KMS-11 (cell line): ENCODE results near the gene ZNF548.

ENCODE experiments used
- H2AFZ ChIP-seq: fragments of 200-600 bp; sonication (generic); 2 replicates; pipeline ENCODE4 v1.6.1; 2016; ENCODE audit warnings: antibody characterized with exemption, mixed run types, low read depth
- H3K27ac ChIP-seq: fragments of 200-600 bp; sonication (generic); 2 replicates; pipeline ENCODE4 v1.6.1; 2016; ENCODE audit warnings: mild to moderate bottlenecking, mixed run types
- H3K27me3 ChIP-seq: fragments of 200-600 bp; sonication (generic); 2 replicates; pipeline ENCODE4 v1.6.1; 2017; ENCODE audit warnings: mild to moderate bottlenecking, low read depth, mixed run types, moderate library complexity; ENCODE audit not compliant: insufficient read depth
- H3K36me3 ChIP-seq: fragments of 200-600 bp; sonication (generic); 2 replicates; pipeline ENCODE4 v1.6.1; 2017; ENCODE audit warnings: mild to moderate bottlenecking, mixed run types; ENCODE audit not compliant: insufficient read depth
- H3K4me1 ChIP-seq: fragments of 200-600 bp; sonication (generic); 2 replicates; pipeline ENCODE4 v1.6.1; 2016; ENCODE audit warnings: mild to moderate bottlenecking, low read depth, mixed run types; ENCODE audit not compliant: poor library complexity, severe bottlenecking
- H3K4me2 ChIP-seq: fragments of 200-600 bp; sonication (generic); 2 replicates; pipeline ENCODE4 v1.7.0; 2016; ENCODE audit warnings: mild to moderate bottlenecking, mixed run types
- H3K4me3 ChIP-seq: fragments of 200-600 bp; sonication (generic); IDR thresholded peaks from 2 replicates; pipeline ENCODE4 v1.6.1; 2017; ENCODE audit warnings: low read depth, low read length, mixed read lengths; ENCODE audit not compliant: insufficient read depth
- H3K79me2 ChIP-seq: fragments of 200-600 bp; sonication (generic); 2 replicates; pipeline ENCODE4 v1.6.1; 2016; ENCODE audit warnings: low read depth, mixed run types; ENCODE audit not compliant: insufficient read depth
- H3K9ac ChIP-seq: fragments of 200-600 bp; sonication (generic); 2 replicates; pipeline ENCODE4 v1.6.1; 2016; ENCODE audit warnings: mild to moderate bottlenecking, mixed run types
- H4K20me1 ChIP-seq: fragments of 200-600 bp; sonication (generic); 2 replicates; pipeline ENCODE4 v1.6.1; 2016; ENCODE audit warnings: mild to moderate bottlenecking, mixed run types; ENCODE audit not compliant: insufficient read depth
- TF ChIP-seq, protein P1 (sequence below): fragments of 200-600 bp; sonication (generic); conservative IDR thresholded peaks from 2 replicates; pipeline ENCODE4 v1.6.1; 2017; ENCODE audit warnings: low read depth, mild to moderate bottlenecking, antibody characterized with exemption, low read length, moderate library complexity, mixed read lengths

ZNF548 gene

DNA sequence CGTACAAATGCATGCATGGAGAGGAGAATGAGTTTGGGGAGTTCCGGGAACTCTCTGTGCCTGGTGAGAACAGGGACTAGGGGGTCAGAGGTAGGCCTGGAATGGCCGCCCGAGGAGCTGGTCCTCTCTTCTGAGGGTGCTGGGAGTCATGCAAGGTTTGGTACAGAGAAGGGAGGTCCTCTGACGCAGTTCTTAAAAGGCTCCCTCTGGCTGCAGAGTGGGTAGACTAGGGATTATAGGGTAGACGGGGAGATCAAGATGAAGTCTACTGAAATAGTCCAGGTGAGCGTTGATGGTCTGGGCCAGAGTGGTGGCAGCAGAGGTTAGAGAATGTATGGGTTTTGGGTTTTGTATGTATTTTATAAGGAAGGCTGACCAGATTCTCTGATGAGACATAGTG, 37.8 kb upstream of the ZNF548 start:
- H3K79me2 ChIP-seq, result no peaks in the 10 kb centered on the region; the same call in 1 of the 2 replicates
- TF ChIP-seq, protein P1, sequence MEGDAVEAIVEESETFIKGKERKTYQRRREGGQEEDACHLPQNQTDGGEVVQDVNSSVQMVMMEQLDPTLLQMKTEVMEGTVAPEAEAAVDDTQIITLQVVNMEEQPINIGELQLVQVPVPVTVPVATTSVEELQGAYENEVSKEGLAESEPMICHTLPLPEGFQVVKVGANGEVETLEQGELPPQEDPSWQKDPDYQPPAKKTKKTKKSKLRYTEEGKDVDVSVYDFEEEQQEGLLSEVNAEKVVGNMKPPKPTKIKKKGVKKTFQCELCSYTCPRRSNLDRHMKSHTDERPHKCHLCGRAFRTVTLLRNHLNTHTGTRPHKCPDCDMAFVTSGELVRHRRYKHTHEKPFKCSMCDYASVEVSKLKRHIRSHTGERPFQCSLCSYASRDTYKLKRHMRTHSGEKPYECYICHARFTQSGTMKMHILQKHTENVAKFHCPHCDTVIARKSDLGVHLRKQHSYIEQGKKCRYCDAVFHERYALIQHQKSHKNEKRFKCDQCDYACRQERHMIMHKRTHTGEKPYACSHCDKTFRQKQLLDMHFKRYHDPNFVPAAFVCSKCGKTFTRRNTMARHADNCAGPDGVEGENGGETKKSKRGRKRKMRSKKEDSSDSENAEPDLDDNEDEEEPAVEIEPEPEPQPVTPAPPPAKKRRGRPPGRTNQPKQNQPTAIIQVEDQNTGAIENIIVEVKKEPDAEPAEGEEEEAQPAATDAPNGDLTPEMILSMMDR, result no peak
- H3K27me3 ChIP-seq, result no peaks in the 10 kb centered on the region
- no peak overlapping the region for H3K27ac ChIP-seq
- no peak overlapping the region for H3K4me3 ChIP-seq
- peak overlapping the region; percentile 43 for H3K4me2 ChIP-seq
- no peaks in the 10 kb centered on the region; the same call in 1 of the 2 replicates for H3K36me3 ChIP-seq
- H2AFZ ChIP-seq, result peak overlapping the region; percentile 92
- no peaks in the 10 kb centered on the region for H4K20me1 ChIP-seq
- no peak overlapping the region for H3K9ac ChIP-seq
- H3K4me1 ChIP-seq, result peaks cover 5% of the 10 kb centered on the region

DNA sequence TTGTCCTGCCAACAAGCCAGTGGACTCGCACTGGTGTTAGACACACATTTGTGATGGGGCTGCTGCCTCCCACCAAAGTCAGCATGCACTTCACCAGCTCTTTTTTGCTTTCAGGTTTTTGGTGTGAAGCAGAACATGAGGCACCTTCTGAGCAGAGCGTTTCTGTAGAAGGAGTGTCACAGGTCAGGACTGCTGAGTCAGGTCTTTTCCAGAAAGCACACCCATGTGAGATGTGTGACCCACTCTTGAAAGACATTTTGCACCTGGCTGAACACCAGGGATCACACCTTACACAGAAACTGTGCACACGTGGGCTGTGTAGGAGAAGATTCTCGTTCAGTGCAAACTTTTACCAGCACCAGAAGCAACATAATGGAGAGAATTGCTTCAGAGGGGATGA, 33.7 kb upstream of the ZNF548 start:
- no peak overlapping the region for H3K4me2 ChIP-seq
- no peak overlapping the region for H3K9ac ChIP-seq
- no peaks in the 10 kb centered on the region; the same call in 1 of the 2 replicates for H3K36me3 ChIP-seq
- no peaks in the 10 kb centered on the region for H3K27me3 ChIP-seq
- no peaks in the 10 kb centered on the region; the same call in 1 of the 2 replicates for H3K79me2 ChIP-seq
- peaks cover 5% of the 10 kb centered on the region for H3K4me1 ChIP-seq
- TF ChIP-seq, protein P1, result no peak
- H4K20me1 ChIP-seq, result no peaks in the 10 kb centered on the region
- H2AFZ ChIP-seq, result no peak overlapping the region
- H3K4me3 ChIP-seq, result no peak overlapping the region
- no peak overlapping the region for H3K27ac ChIP-seq

DNA sequence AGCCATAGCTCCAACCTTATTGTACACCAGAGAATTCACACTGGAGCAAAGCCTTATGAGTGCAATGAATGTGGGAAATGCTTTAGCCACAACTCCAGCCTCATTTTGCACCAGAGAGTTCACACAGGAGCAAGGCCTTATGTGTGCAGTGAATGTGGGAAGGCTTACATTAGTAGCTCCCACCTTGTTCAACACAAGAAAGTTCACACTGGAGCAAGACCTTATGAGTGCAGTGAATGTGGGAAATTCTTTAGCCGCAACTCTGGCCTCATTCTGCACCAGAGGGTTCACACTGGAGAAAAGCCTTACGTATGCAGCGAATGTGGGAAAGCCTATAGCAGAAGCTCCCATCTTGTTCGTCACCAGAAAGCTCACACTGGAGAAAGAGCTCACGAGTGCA, 32.2 kb upstream of the ZNF548 start:
- H3K4me2 ChIP-seq, result no peak overlapping the region
- no peaks in the 10 kb centered on the region for H3K4me1 ChIP-seq
- no peak overlapping the region for H3K27ac ChIP-seq
- H3K27me3 ChIP-seq, result no peaks in the 10 kb centered on the region
- no peak overlapping the region for H2AFZ ChIP-seq
- H4K20me1 ChIP-seq, result no peaks in the 10 kb centered on the region
- no peaks in the 10 kb centered on the region; the same call in 1 of the 2 replicates for H3K36me3 ChIP-seq
- H3K79me2 ChIP-seq, result no peaks in the 10 kb centered on the region; the same call in 1 of the 2 replicates
- no peak overlapping the region for H3K9ac ChIP-seq
- H3K4me3 ChIP-seq, result no peak overlapping the region
- TF ChIP-seq, protein P1, result no peak

DNA sequence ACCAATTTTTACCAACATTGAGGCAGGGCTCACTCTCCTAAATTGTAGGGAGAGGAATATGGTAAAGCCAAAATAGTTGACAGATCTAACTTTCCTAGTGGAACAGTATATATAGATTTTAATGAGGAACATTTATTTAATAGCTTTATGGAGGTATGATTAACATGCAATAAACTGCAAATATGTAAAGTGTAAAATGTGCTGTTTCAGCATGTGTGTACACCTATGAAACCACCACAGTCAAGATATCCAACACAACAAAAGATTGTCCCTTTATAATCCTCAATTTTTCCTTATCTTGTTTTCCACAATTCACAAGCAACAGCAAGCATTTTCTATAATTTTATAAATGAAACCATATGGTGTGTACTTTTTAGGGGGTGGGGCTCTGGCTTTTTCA, 30.4 kb upstream of the ZNF548 start:
- H3K79me2 ChIP-seq, result 0 out of 2 replicates have a peak, but pooled peaks cover under 1% of the 10 kb centered on the region
- TF ChIP-seq, protein P1, result no peak
- no peaks in the 10 kb centered on the region for H4K20me1 ChIP-seq
- H3K36me3 ChIP-seq, result no peaks in the 10 kb centered on the region; the same call in 1 of the 2 replicates
- H3K4me3 ChIP-seq, result no peak overlapping the region
- no peaks in the 10 kb centered on the region for H3K4me1 ChIP-seq
- no peak overlapping the region for H2AFZ ChIP-seq
- no peaks in the 10 kb centered on the region for H3K27me3 ChIP-seq
- no peak overlapping the region for H3K4me2 ChIP-seq
- no peak overlapping the region for H3K9ac ChIP-seq
- H3K27ac ChIP-seq, result no peak overlapping the region
